Astrocyte (in vitro differentiated cells and primary cell): ENCODE measurements around the gene MYRIP.

Source experiments
- CTCF ChIP-seq: IDR thresholded peaks from 2 replicates; pipeline ENCODE4 v1.5.1; 2011; ENCODE audit warnings: low read depth, mild to moderate bottlenecking, inconsistent platforms, low read length, moderate library complexity; ENCODE audit not compliant: insufficient read depth
- EZH2 ChIP-seq: IDR thresholded peaks from 2 replicates; pipeline ENCODE4 v1.6.1; 2012; ENCODE audit warnings: mild to moderate bottlenecking, low read length, inconsistent platforms; ENCODE audit not compliant: insufficient read depth

DNA sequence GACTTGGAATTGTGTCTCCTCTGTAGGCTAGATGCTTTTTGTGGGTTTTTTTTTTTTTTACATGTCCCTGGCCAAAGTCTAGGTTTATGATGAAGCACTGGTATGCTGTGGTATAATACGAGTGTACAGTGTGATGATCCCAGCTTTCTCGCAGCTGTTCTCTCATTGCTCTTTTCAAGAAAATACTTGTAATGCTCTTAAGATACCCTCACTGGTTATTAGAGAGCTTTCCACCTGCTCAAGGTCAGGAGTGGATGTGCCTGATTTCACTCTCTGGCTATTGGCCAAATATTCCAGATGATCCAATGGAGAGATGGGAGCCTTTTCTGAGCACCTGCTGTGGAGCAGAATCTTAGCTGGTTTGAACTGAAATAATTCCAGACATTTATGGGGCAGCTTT is 215.1 kb downstream of the MYRIP start:
- TF ChIP-seq CTCF (no peak), EZH2 (no peak)
